Activated naive CD4-positive, alpha-beta T cell treated with Interleukin-2 at 50 U/mL for 16 hours (primary cell): ENCODE measurements around the gene CD63.

Source experiments
- DNase-seq: peaks from one replicate; pipeline ENCODE4 v3.0.0-alpha.2; 2020

The CD63 gene

DNA sequence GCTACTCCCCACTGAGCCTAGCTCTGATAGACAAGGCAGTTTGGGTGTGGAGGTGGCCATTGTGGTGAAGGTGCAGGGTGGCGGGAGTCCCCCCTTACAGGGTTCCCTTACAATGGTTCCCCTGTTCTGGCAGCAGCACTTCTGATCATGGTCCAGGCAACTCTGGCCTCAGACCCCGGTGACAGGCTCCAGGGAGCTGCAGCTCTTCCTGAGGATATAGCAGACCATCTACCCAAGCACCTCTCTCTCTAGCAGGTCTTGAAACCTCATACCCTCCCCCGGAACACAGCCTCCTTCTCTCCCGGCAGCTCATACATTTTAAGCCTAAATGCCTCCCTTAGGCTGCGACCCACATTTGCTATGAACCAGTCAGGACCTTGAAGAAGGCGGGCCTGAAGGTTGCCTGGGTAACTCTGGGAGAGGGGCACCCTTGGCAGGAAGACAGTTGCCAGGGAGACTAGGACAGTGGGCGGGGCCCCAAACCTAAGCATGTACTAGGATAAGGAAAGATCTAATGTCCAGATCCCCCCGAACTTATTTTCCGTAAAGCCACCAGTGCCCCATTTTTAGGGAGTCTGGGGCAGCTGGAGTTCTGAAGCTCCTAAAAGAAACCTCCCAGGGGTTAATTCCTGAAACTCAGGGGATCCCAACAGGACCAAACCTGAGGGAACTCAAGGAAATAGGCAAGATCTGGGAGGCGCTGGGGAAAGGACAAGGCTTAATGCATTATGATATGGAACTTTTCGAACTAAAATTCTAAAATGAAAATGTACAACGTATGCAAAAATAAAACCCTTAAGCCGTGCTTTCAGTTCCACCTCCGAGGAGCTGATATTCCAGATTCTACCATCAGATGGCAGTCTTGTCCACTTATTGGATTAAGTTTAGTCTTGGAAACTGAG lies 9.6 kb upstream of the CD63 start:
- DNase-seq: peak; percentile 77

DNA sequence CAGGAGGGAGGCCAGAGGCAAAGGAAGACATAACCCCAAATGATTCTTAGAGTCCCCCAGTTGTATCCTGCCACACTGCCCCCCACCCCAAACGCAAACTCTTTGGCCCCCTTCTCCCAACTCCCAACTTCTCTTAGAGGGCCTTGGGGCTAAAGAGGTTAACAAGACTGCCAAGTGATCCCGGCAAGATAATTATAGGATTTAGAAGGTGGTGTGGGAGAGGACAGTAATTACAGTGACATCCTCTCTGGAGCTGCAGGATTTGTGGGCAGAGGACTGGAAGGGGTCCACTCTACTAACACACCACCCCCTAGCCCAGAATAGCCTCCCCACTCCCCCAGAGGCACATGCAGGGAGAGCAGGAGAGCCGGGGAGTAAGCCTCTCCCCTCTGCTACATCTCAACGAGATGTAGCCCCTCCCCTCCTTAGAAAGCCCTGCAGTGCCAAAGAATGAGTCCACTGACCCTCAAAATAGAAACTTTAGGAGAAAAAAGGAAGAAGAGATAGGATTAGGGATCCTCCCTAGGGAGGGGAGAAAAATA lies 8.8 kb upstream of the CD63 start:
- DNase-seq: no peak

DNA sequence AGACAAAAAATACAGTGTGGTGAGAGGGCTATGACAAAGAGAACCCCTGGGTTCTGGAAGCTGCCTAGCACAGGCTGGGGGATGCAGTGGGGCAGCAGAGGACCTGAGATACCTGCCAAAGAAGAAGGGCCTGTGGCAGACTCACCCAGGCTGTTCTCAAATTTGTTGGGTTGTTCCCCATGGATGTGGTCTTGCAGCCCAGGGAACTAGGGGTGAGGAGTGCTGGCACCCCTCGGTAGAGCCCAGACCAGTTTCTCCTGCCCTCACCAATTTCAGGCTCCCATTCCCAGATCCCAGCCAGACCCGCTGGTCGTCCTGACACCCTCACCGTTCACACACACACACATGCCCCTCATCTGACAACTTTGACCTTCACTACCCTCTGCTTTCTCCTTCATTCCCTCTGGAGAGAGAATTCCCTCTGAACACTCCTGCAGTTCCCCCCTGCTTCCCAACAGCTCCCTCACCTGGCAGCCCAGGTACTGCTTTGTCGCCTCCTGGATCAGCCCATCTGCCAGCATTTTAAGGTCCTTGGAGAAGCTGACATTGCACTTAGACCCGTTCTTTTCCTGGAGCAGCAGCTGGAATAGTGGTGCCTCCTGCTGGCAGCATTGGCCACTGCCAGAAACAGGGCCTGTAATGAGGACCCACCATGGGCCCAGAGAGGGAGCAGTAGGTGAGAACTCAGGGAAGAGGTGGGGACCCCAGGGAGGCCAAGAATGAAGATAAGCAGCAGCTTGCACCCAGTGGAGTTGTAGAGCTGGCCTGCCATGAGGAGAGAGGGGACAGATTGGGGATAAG lies 8.2 kb upstream of the CD63 start:
- DNase-seq: peak; percentile 62

DNA sequence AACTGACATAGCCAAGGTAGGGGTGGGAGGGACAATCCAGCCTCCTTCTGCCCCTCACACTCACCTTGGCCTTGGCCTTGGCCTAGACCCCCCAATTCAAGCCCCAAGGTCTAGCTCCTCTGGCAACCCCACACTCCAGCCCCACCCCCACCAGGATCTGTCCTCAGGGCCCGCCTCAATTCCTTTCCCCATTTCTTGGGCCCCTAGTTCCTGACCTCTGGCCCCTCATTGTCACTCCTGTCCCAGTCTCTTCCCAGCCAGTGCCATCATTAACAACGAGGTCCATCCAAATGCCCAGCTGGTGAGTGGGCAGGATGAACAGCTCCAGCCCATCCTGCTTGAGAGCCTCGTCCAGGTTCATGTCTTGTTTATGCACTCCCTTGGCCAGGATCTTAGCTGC lies 7.3 kb upstream of the CD63 start:
- no peak for DNase-seq

- no peak for DNase-seq
Measured at GRCh38 chr12:55734595-55734994, 5.8 kb upstream of the CD63 start.

DNA sequence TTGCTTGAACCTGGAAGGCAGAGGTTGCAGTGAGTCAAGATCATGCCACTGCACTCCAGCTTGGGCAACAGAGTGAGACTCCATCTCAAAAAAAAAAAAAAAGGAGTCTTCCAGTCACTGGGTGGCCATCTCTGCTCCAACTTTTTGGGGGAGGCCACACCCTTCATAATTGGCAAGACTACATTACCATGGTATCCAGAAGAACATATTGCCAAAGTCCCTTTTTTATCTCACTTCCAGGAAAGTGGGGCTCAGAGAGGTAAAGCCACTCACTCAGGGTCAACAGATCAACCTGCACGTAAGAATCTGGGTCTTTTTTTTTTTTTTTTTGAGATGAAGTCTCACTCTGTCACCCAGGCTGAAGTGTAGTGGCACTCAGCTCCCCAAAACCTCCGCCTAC lies 5.0 kb upstream of the CD63 start:
- no peak for DNase-seq

DNA sequence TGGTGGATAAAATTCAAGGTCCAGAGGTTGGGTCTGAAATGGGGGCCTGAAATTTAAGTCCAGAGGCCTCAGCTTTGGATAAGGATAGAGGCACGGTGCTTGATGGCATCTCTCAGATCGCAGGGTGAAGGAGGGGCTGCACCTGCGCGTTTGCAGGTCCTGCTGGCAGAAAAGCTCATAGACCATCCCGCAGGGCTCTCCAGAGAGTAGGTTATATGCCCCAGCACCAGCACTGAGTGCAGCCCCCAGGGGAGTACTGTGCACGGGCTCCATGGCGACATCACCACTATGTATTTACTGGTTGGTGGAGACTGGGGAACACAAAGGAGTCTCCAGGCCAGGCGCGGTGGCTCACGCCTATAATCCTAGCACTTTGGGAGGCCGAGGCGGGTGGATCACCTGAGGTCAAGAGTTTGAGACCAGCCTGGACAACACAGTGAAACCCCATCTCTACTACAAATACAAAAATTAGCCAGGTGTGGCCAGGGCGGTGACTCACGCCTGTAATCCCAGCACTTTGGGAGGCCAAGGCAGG lies 4.3 kb upstream of the CD63 start:
- no peak for DNase-seq

GRCh38 chr12:55732288-55732687 lies 3.5 kb upstream of the CD63 start:
- DNase-seq: no peak

DNA sequence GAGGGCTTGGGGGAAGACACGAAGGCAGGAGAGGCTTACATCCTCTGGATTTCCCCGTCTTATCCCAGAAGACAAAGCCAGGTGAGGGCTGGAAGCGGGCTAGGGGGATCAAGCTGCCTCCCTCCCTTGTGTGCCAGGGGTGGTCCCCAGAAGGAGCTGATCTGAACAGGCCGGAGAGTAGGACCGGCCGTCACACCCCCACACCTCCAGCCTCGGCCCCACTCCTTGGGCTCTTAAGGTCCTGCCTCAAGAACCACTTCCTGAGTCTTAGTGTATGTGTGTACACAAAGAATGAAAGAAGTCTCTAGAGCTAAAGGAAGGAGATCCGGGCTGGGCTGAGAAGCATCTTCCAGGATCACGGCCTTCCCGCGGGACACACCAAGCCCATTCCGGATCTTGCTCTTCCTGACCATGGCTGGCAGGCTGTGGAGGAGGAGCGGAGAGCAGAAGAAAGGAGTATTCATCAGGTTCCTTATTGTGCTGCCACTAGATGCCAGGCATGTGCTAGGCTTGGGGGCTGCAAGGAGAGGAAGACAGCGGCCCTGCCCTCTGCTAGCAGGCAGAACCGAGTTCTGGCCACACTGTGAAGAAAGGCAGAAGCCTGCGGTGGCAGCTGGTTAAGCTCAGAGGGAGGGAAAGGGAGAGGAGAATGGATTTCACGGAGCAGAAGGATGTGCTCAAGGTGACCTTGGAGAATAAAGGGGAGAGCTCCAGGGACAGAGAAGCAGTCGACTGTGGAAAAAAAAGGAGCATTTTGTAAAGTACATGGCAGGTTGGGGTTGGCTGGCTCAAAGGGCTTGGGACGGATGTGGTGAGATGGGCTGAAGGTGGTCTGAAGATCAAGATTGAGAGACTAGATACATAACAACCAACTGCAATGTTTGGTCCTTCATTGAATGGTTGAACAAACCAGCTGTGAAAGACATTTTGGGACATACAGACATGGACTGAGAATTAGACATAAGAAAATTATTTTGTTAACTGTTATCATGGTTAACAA lies 1.3 kb upstream of the CD63 start:
- DNase-seq: no peak

- peak; percentile 38 for DNase-seq
Measured at GRCh38 chr12:55728186-55728938, 447 bp downstream of the CD63 start.

DNA sequence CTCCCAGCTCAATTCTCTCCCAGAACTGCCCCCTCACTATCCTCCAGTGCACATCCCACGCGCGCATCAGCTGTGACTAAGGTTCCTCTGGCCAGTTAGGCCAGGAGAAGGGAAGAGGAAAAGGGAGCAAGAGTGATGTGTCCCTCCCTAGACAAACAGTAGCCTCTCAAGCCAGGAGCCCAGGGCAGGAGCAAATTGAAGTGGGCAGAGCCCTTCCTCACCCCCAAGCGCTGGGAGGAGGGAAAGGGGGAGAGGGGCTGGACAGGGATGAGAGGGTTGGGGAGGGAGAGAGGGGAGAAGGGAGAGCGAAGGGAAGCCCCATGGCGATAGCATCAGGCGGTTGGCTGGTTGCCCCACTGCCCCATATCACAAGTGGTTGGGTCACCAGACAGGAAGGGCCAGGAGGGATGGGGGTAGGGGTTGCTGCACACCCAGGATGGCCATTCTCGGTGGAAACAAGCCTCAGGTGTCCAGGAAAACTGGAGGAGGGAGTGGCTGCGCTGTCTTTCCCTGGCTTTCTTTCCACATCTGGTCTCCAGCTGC lies 1.1 kb downstream of the CD63 start:
- DNase-seq: no peak

DNA sequence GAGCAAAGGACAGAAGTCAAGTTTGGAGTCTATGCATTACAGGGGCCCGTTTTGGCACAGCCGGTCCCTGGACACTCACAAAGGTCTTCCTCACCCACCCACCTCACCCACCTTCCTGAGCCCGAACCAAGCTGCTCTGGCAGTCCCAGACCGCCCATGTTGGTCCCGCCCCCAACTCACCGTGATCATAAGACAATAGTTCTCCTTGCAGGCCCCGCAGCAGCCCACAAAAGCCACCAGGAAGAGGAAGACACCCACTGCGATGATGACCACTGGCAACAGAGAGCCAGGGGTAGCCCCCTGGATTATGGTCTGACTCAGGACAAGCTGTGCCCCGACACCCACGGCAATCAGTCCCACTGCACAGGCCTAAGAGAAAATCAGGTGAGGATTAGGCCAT lies 1.8 kb downstream of the CD63 start:
- no peak for DNase-seq

- no peak for DNase-seq
Measured at GRCh38 chr12:55725556-55725955, 3.3 kb downstream of the CD63 start.

- DNase-seq: no peak
Measured at GRCh38 chr12:55724940-55725309, 3.9 kb downstream of the CD63 start.

GRCh38 chr12:55724226-55724939 lies 4.4 kb downstream of the CD63 start:
- DNase-seq: peak; percentile 68

DNA sequence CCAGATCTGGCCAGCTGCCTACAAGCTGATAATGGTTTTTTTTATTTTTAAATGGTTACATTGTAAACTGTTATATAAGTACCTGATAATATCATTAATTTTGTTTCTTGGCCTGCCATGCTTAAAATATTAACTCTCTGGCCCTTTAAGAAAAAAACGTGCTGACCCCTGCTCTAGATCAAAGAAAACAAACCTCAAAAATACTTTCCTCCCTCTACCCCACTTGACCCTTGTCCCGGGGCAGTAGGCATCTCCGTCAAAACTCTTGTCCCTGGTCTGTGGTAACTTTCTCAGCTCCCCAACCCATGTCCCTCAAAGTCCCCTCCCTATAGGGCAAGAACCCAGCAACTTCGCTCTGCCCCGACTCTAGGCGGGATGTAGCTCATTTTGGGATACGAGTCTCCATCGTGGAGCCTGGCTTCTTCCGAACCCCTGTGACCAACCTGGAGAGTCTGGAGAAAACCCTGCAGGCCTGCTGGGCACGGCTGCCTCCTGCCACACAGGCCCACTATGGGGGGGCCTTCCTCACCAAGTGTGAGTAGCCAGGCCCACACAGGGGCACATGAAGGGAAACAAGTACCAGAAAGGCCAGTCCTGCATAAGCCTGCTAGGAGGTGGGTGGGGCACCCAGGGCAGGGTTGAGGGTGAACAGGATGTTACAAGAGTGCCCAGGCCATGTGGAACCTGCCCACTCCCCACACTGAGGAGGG lies 5.1 kb downstream of the CD63 start:
- no peak for DNase-seq

DNA sequence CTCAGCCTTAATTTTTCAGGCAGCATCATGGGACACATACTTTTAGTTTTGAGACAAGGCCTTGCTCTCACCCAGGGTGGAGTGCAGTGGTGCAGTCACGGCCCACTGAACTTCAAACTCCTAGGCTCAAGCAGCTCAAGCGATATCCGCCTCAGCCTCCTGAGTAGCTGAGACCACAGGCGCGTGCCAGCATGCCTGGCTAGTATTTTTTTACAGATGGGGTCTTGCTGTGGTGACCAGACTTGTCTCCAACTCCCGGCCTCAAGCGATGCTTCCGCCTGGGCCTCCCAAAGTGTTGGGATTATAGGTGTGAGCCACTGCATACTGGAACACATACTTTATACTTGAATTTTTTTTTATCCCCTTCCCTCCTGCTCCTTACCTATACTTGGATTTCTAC lies 5.9 kb downstream of the CD63 start:
- no peak for DNase-seq

- no peak for DNase-seq
Measured at GRCh38 chr12:55721601-55722213, 7.1 kb downstream of the CD63 start.

DNA sequence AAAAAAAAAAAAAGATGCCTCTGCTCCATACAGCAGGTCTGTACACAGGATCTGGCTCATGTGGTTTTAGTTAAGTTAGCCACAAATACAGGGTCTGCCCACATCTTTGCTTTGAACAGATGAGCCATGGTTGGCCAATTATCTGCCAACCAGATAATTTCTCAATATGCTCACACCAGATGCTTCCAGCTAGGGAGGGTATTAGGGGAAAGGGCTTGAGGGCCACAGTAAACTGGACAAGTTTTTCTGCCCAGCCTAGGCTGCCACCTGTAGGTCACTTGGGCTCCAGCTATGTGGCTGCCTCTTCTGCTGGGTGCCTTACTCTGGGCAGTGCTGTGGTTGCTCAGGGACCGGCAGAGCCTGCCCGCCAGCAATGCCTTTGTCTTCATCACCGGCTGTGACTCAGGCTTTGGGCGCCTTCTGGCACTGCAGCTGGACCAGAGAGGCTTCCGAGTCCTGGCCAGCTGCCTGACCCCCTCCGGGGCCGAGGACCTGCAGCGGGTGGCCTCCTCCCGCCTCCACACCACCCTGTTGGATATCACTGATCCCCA lies 7.8 kb downstream of the CD63 start:
- DNase-seq: no peak
